ACHN (cell line): ENCODE data around the gene RTL5.
A peak's percentile ranks its signal among the peaks of the same experiment; 100 is the strongest.

Experiments
- DNase-seq: peaks from one replicate; pipeline ENCODE4 v3.0.0-alpha.2; 2015
- in situ Hi-C: cut with HindIII; loops from 2 replicates; pipeline ENCODE4 v1.10.0; 2017; ENCODE audit warnings: low sequenced_read_pairs, low pct_ligation_motif_present, low pct_unique_long_range_greater_than_20kb

Gene RTL5

DNA sequence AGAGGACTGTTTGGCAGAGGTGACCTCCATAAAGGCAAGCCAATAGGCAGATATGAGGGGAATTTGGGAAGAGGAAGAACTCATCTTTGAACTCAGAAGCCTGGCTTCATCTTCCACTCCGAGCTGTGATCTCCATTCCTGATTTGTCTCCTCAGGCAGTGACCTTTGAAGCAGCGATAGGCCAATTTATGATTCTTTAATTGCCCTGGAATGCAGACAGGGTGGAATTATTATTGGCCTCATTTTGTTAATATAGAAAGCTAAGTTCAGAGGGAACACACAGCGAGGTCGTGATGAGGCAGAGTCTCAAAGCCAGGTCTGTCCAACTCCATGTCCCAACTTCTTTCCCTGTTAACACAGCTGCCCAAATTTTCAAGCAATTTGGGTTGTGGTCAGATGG, 16.9 kb downstream of the RTL5 start:
- no peak for DNase-seq
- in situ Hi-C loops, result no loop called here

DNA sequence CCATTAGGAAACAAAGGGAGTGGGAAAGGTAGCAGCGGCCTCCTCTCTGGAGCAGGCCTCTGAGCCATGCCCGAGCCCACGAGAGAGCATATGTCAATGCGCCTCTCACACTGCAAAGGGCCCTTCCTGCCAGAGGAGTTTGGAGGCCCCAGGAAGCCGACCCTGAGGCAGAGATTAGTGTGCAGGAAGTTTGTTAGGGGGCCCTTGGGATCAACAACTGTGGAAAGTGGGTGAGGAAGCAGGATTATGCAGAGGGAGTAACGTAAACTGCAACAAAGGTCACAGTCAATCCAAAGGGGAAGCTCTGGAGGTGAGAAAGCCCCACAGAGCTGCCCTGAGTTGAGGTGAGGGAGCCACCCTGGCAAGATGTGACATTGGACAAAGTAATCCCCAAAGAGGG, 17.4 kb downstream of the RTL5 start:
- DNase-seq, result no peak
- in situ Hi-C loops, result no loop called here

DNA sequence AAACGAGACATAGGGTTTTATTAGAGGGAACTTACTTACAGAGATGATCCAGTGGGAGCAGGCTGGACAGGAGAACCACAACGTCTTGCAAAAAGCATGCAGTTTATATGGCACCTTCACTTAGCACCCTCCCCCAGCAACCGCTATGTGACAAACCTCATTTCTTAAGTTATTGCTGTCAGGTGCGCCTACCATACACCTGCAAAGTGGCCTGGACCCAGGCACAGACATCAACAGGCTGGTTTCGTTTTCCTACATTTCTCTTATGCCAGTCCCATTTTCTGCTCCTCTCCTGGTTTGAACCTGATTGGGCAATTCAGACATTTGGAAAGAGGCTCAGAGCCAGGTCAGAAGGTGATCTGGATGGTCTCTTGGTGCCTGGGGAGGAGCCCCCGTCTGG, 18.3 kb downstream of the RTL5 start:
- no peak for DNase-seq
- in situ Hi-C loops, result no loop called here

DNA sequence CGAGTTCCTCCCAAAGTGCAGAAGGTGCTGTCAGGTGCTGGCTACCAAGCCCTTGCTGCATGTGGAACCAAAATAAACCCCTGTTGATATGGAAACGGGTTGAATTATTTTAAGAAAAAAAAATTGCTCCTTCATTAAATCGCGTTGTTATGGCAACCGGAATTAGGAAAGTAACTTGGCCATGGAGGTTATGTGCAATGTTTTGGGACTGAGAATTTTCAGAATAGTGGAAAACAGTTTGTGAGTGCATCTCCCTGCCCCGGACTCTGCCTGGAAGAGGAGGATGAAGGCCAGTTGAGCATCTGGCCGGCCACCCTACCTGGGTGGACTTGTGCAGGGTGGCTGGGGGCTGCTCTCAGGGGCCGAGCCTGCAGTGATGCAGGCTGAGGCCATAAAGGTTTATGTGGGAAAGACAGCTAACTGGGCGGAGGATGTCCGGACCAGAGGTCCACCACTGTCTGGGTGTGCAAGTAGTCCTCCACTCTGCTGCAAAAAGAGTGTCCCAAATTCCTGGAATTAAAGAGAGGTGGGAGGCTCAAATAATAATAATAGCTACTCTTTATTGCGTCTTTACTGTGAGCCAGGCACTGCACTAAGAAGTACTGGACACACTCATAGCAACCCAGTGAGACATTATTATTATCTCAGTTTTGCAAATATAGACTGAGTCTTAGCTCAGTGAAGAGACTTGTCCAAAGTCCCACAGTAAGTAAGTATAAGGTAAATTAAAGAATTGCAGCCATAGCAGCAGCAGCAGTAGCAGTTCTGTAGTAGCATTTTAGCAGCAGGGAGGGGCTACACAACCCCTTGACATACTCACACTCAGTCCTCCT, 20.6 kb downstream of the RTL5 start:
- in situ Hi-C loops, result no loop called here
- no peak for DNase-seq

DNA sequence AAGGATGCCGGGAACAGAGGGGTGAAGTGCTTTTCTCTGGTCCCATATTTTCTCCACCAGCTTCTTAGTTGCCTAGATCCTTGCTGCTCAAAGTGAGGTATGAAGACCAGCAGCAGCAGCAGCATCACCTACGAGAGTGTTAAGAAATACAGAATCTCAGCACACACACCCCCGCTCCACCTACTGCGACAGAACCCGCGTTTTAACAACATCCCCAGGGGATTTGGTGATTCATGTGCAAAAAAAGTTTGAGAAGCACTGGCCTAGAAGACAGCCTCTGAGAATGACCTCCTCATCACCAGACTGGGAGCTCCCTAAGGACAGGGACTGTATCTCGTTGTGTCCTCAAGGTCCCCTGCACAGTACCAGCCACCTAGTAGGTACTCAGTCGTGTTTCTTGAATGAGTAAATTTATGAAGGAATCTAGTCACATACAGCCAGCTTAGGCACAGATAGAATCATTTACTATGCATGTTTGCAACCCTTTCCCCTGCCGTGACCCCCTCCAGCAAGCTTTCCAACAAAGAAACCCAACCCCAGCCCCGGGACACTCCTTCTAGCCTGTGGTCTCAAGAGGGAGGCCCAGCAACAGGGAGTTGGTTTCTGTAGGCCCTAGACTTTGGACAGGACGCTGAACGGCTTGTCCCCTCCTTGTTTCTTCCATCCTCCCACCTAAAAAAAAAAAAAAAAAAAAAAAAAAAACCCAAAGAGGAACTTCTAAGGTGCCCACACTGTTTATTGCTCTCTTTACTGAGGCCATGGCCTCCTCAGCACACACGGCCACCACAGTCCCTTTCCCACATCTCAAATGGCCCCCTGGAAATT, 21.5 kb downstream of the RTL5 start:
- no peak for DNase-seq

DNA sequence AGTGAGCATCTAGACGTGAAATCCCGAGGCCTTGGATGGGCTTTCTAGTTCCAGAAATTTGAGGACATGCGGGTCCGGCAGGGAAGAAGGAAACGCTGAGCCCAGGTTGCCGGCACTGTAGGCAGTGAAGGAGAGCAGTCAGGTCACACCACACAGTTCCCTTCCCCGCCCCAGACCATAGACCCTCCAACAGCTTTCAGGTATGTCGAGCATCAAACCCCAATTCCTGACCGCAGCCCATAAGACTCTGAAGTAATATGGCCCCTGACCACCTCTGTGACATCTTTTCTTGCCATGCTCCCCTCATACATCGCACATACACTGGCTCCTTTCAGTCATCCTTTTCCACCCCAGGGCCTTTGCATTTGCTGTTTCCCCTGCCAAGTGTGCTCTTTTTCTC, 23.0 kb downstream of the RTL5 start:
- in situ Hi-C loops, result no loop called here
- DNase-seq, result no peak

More for the DNA sequence above, 21.5 kb downstream of the RTL5 start:
- in situ Hi-C loops, result no loop called here

DNA sequence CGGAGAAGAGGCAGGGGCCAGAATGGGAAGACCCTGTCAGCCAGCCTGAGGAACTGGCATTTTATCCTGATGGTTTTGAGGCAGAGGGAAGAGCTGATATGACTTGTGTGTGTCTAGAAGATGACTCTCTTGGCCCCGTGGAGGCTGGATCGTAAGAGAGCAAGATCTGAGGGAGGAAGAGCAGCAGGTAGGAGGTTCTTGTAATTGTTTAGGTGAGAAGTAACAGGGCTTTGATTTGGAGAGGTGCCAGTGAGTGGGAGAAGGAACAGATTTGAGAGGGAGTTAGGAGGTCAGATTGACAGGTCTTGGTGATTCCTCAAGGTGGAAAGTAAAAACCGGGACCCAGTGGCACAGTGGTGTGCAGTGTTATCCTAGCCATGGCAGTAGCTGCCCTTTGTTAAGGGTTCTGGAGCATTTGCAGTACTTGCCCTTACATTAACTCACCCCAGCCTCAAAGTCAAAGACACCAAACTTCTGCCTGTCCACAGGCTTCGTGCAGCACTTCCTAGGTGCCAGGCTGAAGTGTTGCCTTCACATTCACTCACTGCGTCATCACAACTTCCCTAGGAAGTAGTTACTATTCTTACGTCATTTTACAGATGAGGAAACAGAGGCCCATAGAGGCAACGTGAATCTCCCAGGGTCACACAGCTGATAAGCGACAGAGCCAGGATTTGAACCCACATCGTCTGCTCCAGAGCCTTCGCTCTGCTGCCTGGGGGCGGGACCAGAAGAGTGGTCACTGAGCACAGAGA, 23.7 kb downstream of the RTL5 start:
- in situ Hi-C loops, result no loop called here
- DNase-seq, result no peak

DNA sequence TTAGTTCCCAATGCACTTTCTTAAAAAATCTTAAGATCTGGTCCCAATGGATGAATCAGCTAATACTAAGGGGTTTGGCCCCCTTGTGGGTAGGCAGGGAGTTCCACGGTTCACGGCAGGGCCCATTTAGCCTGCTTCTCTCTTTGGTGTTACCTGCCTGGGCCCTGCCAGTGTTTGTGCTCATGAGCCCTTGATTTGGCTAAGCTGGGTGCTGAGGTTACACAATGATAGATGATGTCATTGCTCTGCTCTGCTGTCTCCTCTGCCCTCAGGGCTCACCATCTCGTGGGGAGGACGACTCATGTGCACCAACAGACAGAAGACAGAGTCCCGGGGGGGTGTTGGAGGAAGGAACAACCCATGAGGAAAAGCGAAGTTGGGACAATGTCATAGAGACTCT, 24.4 kb downstream of the RTL5 start:
- DNase-seq, result no peak
- in situ Hi-C loops, result no loop called here

DNA sequence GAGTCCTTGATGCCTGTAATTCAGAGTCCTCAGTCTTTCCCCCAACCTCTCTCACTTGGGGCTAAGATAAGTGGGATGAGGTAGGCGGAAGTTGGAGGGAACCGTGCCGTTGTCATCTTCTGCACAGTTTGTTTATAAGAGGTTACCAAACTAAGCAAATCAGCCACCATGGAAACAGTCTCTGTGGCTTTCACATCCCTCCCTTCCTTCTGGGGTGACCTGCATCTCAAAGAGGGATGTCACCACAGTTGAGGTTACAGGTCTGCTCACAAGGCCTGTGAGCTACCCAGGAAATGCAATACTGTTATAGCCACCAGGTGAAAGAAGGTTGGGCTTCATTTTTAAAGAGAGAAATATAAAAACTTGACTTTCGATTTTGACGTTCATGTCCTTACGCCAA, 26.3 kb downstream of the RTL5 start:
- no peak for DNase-seq
- in situ Hi-C loops, result no loop called here

DNA sequence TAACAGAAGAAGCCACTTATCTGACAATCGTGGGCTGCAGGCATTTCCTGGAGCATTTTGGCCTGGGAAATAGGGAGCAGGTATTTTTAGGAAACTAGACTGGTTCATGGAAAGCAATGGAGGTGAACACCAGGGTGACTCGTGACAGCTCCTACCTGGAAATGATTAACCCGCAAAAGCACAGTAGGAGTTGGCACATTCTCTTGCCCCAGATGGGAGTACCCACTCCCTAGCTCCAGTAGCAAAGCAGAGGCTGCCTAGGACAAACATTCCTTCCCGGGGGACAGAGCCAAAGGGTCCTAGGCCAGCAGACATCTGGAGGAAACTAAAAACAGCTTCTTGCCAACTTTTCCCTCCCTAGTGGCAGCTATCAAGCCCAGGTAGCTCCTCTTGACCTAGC, 29.0 kb downstream of the RTL5 start:
- DNase-seq, result peak; percentile 1
- in situ Hi-C loops, result no loop called here

DNA sequence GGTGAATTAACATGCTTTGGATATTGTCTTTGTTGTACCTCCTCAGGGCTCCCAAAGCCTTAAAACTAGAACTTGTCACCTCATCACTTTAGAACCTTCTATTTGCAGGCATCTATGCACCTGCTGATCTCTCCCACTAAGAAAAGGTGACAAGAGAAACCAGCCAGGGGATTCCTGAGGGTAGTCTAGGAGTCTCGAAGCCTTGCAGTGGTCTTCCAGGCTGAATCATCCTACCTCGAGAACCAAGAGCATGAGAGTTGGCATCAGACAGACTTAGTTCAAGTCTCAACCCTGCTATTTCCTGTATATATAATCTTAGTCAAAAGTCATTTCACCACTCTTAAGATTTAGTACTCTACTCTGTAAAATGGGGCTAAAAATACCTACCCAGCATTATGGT, 29.6 kb downstream of the RTL5 start:
- no peak for DNase-seq
- in situ Hi-C loops, result no loop called here

DNA sequence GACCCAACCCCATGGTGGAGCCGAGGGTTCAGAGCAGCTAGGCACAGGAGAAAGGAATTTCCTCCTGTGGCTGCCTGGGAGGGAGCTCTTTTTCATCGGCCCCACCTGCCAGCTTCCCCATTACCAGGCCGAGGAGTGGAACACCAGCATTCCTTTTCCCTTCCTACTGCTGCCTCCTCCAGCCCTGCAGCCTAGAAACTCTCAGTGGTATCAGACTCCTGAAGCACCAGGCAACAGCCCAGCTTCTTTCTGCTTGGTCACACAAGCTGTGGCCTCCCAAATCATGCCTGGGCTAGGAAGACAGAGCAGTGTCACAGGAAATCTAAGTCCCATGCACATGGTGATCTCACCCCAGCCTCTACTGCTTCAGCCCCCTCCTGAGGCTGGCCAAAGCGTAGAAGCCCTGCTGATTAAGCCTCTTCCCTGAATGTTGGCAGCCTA, 30.1 kb downstream of the RTL5 start:
- no peak for DNase-seq
- in situ Hi-C loops, result no loop called here

DNA sequence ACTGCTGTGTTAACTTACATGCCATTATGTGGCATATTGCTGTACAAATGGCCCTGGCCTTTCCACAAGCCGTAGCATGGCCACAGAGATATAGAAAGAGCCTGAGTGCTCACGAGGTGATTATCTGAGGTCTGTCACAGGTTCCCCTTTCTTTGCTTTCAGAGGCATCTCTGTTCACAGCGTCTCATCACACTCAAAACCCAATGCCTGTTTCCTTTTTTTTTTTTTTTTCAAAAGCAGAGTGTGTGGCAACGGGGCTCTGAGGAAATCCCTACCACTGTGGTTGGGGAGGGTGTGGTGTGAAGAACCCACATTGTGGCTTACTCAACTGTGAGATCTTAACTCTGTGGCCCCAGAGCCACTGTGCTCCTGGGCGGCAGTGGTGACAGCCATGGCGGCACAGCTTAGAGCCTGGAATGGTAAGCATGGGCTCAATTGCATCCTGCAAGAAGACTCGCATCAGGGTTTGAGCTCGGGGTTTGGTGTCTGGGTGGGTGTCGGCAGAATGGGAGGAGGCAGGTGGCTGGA, 30.8 kb downstream of the RTL5 start:
- in situ Hi-C loops, result no loop called here

DNA sequence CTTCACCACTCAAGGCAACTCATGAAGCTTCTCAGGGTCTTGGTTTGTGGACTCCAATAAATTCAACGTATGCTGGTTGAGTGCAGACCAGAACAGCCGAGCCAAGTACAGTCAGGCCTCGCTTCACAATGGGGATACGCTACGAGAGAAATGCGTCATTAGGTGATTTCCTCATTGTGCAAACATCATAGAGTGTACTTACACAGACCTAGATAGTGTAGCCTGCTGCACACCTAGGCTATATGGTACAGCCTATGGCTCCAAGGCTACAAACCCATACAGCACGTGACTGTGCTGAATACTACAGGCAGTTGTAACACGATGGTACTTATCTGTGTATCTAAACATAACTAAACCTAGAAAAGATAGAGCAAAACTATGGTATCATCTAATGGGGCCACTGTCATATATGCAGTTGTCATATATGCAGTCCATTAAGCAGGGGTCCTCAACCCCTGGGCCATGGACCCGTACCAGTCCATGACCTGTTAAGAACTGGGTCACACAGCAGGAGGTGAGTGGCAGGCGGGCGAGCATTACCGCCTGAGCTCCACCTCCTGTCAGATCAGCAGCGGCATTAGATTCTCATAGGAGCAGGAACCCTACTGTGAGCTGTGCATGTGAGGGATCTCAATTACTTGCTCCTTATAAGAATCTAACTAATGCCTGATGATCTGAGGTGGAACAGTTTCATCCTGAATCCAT, 31.5 kb downstream of the RTL5 start:
- DNase-seq, result no peak
- in situ Hi-C loops, result no loop called here

More for the DNA sequence above, 30.8 kb downstream of the RTL5 start:
- DNase-seq, result no peak

DNA sequence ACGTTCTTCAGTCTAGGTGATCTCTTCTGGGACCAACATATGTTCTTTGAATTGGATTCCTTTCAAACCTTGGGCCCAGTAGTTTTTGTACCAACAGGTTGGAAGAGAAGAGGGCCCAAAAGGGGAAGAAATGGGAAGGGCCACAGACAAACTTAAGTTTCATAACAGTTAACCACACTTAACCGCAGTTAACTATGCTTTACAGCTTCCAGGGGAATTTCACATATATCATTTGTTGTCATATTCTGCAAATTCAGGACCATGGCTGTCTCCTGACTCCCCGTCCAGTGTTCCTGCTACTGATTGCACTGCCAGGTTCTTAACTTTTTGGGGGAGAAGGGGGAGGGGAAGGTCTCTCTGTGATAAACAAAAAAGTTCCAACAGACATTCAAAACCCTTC, 34.6 kb downstream of the RTL5 start:
- DNase-seq, result no peak
- in situ Hi-C loops, result no loop called here

DNA sequence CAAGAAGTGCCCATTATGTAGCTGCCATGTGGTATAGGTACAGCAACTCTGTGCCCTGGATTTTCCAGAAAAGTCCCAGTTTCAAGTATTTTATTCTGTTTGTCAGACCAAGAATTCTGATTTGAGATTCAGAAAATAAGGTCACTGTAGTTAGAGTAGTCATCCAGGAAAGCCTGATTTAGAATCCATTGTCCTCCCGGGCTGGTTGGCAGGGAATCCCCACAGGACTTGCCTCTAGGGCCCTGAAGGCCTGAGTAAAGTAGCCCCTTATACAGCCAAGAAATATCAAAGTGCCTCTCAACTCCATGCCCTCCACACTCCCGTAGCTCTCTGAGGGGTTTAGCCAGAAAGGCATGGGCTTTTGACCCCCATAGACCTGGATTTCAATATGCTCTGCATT, 36.3 kb downstream of the RTL5 start:
- in situ Hi-C loops, result no loop called here
- no peak for DNase-seq

DNA sequence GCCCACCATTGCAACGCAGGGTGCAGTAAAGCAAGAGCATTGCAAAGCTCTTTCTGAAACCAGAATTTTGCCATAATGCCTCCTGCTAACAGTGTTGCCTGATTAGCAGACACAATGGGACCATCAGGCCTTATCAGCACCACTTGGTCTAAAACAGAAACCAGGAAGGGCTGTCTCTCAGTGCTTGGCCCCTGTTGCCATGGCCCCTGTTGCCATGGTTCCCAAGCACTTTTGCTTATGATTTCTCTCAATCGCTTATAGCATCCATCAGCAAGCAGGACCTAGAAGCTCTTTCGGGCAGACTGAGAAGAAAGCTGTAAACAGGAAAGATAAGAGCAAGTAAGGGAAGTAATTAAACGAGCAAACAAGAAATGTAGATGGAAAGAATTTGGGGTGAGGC, 36.8 kb downstream of the RTL5 start:
- in situ Hi-C loops, result no loop called here
- DNase-seq, result no peak

DNA sequence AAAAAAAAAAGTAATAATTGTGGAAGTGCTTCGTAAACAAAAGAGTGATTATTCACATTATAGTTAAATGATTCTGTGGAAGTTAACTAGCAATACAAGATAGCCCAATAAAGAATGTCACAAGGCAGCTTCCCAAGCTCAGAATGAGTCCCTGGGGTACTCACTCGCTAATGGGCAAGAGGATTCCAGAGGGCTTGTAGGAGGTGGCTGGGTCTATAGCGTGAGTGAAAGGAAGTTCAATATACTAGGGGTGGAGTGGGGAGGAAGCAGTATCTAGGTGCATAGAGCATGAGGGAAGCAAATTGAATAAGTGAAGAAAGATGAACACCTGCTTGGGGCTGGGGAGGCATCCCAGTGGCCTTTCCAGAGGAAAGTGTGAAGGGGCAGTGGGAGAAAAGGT, 42.5 kb downstream of the RTL5 start:
- DNase-seq, result no peak
- in situ Hi-C loops, result no loop called here
